T-helper 2 cell (primary cell): ENCODE results near the gene IL21R.
A peak's percentile ranks its signal among the peaks of the same experiment; 100 is the strongest.
"Not testable (repeated sequence)": the region's sequence is repeated elsewhere in the genome, so short reads cannot be mapped to it uniquely, and the experiment has no call there.

Experiments
- DNase-seq, 5 experiments: peaks; one replicate each; pipeline versions ENCODE4 v3.0.0 to v3.0.0-alpha.2; 2012 to 2022

Gene IL21R

DNA sequence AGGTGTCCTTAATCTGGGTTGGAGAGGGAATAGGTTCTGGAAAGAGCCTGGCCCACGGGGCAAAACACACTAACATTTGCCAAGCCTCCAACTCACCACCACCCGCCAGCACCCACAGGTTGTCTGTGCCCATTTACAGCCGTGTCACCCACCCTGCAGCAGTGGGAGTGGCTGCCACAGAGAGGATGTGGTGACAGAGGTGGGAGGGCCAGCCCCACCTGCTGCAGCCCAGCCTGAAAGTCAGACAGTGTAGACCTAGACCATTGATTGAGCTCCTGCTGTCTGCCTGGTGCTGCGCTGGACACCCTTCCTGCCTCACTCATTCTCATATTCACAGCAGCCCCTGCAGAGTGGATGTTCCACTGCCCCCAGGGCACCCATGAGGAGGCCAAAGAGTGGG, 44.7 kb downstream of the IL21R start:
- peak; percentile 23 to 96 (median 74) for DNase-seq

DNA sequence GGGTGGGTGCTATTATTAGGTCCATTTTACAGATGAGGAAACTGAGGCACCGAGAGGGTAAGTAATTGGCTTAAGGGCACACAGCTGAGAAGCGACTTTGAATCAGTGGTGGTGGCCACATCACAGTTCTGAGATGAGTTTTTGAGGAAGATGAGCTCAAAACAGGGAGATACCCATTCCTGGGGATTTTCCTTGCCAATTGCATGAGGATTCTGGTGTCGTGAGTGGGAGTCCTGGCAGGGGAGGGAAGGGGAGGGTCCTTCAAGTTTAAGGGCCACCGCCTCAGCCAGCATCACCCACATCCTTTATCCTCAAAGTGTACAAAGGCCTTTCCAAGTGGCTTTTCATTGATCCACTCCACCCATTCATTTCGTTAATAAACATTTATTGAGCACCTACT, 45.3 kb downstream of the IL21R start:
- no peak for DNase-seq

DNA sequence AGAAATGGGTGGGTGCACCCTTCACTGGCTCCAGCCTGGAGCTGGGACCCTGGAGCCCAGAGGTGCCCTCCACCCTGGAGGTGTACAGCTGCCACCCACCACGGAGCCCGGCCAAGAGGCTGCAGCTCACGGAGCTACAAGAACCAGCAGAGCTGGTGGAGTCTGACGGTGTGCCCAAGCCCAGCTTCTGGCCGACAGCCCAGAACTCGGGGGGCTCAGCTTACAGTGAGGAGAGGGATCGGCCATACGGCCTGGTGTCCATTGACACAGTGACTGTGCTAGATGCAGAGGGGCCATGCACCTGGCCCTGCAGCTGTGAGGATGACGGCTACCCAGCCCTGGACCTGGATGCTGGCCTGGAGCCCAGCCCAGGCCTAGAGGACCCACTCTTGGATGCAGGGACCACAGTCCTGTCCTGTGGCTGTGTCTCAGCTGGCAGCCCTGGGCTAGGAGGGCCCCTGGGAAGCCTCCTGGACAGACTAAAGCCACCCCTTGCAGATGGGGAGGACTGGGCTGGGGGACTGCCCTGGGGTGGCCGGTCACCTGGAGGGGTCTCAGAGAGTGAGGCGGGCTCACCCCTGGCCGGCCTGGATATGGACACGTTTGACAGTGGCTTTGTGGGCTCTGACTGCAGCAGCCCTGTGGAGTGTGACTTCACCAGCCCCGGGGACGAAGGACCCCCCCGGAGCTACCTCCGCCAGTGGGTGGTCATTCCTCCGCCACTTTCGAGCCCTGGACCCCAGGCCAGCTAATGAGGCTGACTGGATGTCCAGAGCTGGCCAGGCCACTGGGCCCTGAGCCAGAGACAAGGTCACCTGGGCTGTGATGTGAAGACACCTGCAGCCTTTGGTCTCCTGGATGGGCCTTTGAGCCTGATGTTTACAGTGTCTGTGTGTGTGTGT, 46.8 kb downstream of the IL21R start:
- no peak for DNase-seq

DNA sequence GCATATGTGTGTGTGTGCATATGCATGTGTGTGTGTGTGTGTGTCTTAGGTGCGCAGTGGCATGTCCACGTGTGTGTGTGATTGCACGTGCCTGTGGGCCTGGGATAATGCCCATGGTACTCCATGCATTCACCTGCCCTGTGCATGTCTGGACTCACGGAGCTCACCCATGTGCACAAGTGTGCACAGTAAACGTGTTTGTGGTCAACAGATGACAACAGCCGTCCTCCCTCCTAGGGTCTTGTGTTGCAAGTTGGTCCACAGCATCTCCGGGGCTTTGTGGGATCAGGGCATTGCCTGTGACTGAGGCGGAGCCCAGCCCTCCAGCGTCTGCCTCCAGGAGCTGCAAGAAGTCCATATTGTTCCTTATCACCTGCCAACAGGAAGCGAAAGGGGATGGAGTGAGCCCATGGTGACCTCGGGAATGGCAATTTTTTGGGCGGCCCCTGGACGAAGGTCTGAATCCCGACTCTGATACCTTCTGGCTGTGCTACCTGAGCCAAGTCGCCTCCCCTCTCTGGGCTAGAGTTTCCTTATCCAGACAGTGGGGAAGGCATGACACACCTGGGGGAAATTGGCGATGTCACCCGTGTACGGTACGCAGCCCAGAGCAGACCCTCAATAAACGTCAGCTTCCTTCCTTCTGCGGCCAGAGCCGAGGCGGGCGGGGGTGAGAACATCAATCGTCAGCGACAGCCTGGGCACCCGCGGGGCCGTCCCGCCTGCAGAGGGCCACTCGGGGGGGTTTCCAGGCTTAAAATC, 47.6 kb downstream of the IL21R start:
- peak; percentile 33 to 98 (median 58) for DNase-seq

DNA sequence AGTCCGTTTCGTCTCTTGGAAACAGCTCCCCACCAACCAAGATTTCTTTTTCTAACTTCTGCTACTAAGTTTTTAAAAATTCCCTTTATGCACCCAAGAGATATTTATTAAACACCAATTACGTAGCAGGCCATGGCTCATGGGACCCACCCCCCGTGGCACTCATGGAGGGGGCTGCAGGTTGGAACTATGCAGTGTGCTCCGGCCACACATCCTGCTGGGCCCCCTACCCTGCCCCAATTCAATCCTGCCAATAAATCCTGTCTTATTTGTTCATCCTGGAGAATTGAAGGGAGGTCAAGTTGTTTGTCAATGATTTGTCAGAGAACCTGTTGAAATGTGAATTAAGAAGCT, 48.2 kb downstream of the IL21R start:
- DNase-seq: no peak

DNA sequence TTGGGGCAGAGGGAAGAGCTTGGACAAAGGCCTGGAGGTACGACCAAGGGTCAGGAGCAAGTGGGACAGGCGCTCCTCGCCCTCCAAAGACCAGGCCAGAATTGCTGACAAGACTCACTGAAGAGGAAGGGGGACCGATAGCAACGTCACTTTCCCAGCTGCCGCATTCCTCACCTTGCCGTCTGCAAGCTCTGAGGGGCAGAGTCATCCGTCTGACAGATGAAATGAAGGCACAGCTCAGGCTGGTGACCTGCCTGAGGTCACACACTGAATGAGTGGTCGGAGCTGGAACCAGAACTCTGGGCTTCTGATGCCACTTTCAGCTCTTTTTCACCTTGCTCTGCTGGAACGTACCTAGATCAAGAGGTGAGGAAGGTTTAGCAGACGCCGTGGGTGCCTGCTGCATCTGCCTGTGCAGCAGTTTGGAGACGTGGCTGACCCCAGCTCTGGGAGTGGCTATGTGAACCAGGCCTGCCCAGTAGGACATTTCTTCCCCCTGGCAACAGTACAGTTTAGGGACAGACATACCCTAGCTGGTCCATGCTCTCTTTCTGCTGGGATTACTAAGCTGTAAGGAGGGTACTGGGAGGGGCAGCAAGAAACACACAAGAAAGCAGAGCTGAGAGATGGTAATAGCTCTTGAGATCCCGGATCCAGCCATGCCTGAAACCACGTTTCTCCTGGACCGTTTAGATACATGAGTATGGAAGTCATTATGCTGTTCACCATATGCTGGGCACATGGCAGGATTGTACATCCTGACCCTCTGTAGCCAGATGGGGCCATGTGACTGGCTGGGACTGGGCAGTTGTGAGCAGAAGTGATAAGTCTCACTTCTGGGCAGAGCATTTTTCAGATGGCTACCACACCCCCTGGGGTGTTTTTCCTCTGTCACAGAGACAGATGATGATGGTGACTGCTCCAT, 50.9 kb downstream of the IL21R start:
- DNase-seq: no peak

DNA sequence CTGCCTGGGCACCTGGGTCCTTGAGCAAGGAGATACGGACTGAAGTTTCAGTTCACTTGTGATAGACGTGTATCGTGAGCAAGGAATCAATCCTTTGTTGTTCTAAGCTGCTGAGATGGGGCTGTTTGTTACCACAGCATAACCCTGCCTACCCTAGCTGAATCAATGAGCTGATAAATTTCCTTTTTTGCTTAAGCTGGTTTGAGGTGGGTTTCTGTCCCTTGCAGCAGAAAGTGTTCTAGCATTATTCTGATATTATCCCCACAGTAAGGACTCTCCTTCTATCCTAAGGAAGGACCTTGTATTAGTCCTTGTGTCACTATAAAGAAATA, 51.5 kb downstream of the IL21R start:
- no peak for DNase-seq

DNA sequence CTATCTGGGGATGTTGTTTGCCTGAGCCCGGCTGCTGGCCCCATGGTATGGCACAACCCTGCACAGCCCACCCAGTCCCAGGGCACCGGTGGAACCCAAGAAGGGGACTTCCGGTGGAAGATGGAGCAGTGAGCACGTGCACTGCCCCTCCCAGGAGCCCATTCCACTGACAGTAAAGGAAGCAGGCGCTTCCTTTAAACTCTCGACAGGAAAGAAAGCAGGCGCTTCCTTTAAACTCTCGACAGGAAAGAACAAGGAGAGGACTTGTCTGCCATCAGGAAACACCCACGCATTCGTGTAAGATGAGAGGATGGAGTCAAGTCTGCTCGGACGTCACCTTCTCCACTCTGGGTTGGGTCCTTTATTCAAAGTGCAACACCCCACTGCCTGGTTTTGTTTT, 53.7 kb downstream of the IL21R start:
- DNase-seq: peak in 1 of 5 experiments; percentile 30

DNA sequence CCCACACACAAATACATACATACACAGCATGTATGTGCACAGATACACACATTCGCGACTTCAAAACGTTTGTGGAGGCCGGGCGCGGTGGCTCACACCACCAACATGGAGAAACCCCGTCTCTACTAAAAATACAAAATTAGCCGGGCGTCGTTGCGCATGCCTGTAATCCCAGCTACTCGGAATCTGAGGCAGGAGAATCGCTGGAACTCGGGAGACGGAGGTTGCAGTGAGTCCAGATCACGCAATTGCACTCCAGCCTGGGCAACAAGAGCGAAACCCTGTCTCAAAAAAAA, 55.6 kb downstream of the IL21R start:
- not testable (repeated sequence) for DNase-seq

DNA sequence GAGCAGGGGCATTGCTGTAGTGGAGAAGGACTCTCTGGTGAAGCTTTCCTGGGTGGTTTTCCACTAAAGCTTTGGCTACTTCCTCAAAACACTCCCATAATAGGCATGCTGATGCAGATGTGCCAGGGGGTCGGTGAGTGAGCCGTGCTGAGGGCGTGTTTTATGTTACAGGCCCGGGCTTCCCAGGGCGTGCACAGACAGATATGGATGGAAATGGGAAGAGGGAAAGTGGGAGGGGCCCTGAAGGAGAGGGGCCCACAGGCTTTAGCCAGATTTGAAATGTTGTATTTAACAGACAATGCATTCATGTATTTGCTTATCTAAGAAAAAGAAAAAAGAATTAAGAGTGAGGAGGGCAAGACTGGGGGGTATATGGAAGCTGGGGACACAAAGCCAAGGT, 56.3 kb downstream of the IL21R start:
- DNase-seq: no peak

DNA sequence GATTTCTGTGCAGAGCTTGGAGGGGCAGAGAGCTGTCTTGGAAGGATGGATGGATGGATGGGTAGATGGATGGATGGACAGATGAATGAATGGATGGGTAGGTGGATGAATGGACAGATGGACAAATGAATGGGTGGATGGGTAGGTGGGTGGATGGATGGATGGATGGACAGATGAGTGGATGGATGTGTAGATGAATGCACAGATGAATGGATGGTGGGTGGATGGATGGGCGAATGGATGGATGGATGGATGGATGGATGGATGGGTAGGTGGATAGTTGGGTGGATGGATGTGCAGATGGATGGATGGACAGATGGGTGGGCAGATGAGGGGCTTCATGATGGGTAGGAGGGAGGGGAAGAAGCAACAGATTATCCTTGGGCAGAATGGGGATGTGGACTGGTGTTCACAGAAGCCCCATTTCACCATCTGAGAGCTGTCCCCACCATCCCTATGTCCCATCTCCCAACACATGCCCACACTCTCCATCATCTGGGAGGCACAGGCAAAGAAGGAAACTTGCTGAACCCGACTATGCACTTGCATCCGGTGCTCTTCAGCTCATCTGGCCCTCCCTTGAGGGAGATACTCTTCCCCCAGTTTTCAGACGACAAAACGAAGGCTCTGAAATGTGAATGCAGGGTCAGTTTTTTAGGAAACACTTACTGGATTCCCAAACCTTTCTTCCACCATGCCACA, 57.2 kb downstream of the IL21R start:
- no peak for DNase-seq

DNA sequence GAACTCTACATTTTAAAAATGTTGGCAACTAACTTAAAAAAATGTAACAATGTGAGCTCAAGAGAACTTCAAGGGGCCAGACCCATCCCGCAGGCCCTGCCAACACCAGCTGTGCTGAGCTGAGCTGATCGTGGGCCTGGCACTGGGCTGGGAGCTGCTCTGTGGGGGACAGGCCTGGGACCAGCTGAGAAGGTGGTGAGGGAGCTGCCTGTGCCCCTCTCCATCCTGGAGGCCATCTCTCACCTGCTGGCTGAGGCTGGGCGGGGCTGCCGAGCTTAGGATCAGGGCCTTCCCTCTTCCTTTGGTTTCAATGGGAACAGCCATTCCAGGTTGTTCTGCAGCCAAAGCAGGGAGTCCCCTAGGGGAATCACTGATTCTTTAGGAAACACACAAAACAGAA, 58.2 kb downstream of the IL21R start:
- no peak for DNase-seq

DNA sequence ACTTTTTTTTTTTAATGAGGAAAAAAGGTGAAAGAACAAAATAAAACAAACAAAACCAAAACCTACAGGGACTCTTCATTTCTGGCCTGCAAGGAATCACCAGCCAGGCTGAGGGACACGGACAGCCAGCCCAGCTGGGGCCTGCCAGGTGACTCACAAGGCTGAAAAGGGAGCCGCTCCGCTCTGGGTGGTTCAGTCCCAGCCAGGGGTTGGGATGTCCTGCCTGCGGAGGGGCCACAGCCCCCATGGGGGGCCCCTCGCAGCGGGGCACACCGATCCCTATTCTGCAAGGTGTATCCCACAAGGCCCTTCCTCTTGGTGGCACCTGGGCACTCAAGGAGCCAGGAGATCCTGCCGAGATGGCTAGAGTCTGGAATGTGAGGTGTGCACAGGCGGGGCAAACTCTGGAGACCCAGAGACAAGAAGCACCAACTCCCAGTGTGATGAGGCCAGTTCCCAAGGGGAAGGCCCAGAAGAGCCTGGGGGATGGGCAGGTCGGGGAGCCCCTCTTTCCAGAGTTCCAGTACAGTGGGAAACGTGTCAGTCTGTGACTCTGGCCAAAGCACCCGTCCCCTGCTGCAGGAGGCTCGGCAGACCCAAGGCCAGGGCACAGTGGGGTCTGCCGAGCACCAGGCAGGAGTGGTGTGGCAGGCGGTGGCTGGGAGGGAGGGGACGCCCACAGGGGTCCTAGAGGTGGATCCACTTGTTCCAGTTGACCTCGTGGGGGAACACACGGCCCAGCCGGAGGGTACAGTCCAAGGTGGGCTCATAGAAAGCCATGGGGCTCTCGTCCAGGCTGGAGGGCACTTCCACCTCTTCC, 58.9 kb downstream of the IL21R start:
- DNase-seq: no peak

DNA sequence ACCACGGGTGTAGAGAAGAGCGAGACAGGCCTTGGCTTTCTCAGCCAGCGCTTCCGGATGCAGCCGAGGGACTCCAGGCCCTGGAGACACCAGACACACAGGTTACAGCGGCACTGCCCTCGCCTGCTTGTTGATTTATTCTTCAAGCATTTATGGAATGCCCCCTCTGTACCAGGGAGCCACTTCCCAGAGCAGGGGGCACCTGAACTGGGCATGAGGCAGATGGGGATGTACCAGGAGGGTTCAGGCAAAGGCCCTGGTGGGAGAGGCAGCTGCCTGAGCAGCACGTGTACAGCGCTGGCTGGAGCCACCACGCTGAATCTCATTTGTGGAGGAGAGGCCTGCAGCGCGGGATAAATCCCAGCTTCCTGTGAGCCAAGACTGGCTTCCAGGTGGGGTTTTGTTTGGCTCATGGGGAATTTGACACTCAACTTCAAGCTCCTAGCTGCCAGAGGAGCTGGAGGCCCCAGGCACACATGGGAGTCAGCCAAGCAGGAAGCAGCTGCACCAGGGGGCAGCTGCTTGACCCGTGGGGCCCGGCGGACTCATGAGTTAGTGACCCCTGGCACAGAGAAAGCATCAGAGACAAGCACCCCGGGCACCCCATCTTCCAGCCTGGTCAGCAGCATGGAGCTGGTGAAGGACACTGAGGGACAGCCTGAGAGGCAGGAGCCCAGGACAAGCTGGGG, 59.7 kb downstream of the IL21R start:
- DNase-seq: no peak

DNA sequence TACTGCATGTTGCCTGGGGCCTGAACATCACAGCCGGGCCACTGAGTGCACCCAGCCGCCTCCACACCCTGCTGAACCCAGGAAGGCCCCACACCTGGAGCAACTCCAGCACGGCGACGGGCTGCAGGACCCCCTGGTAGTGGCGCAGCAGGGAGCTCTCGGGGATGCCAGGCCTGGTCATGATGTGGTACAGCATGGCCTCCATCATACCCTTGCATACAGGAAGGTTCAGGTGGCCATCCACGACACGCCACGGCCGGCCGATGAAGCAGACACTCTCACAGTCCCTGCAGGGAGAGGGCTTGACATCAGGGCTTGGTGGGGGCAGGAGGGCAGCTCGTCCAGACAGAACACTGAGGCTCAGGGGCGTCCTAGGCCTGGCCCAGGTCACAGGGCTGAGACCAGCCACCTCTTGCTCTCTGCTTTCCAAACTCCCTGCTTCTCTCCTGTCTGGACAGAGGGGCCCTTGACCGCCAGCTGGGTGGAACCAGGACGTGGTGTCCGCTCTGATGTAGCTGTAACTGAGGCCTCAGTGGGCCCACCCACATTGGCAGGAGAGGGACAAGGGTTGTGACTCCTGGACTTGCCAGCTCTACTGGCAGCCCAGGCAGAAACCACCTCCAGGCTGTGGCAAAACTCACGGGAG, 60.3 kb downstream of the IL21R start:
- no peak for DNase-seq

DNA sequence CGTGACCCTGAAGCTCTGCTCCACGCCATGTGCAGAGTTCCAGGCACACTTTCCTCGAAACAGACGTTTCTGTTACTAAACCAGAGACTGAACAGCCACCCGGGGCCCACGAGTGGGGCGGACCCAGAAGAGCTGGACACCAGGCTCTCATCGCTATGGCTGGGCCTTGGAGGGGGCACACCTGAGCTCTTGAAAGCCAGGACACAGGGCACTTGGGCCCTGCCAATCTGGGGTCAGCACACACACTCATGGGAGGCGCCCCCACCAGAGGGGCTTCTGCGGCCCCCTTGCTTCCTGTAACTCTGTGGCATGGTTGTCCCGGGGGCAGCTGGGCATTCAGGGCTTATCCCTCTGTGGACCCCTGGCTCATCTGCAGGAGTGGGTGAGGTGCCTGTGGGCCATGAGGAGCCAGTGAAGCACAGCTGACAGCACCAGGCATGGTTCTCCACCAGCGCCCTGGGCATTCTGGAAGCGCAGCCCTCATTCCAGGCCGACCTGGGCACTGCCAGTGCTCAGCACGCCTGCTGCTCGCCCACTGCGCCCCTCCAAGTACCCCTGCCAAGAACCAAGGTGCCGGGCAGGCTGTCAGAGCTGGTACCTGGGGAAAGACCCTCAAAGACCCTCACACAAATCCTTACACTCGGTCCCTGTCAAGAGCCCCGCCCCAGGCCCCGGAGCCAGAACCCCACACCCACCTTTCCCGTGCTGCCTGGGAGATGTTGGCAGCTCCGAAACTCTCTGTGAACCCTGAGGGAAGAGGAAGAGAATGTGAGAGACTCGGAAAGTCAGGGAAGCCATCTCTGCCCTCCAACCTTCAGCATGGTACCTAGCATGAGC, 61.1 kb downstream of the IL21R start:
- no peak for DNase-seq

DNA sequence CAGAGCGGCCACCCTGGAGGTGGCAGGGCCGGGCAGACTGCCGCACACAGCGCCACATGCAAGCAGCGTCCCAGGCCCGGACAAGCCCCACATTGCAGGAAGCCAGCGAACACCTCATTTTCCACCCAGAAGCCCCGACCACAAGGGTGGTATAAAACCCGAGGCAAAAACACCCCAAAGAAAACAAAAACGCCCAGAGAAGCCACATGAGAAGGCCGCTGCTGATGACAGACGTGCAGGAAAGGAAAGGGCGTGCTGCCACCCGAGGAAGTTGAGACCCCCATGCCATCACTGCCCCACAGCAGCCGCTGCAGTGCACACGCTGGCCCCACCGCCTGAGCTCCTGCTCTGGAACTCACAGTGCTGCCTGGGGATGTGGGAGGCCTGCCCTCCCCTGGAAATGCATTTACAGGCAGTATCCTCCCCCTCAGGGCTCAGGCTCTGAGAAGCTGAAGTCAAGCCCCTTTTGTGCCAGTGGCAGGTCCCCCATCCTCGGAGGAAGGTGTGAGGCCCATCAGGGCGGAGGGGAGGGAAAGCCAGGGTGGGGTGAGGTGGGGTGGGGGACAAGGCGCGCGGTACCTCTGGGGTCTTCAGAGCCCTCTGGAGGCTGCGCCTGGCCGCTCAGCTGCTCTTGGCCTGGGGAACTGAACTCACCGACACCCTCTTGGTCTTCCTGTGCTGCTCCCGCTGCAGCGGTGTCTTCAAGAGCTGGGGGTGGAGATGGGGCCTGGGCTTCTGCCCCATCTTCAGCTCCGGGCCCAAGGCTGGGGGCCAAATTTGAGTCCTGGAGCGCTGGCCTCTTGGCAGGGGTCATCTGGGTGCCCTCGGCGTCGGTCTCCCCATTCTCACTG, 62.0 kb downstream of the IL21R start:
- peak in 3 of 5 experiments; percentile 15 to 90 (median 59) for DNase-seq

DNA sequence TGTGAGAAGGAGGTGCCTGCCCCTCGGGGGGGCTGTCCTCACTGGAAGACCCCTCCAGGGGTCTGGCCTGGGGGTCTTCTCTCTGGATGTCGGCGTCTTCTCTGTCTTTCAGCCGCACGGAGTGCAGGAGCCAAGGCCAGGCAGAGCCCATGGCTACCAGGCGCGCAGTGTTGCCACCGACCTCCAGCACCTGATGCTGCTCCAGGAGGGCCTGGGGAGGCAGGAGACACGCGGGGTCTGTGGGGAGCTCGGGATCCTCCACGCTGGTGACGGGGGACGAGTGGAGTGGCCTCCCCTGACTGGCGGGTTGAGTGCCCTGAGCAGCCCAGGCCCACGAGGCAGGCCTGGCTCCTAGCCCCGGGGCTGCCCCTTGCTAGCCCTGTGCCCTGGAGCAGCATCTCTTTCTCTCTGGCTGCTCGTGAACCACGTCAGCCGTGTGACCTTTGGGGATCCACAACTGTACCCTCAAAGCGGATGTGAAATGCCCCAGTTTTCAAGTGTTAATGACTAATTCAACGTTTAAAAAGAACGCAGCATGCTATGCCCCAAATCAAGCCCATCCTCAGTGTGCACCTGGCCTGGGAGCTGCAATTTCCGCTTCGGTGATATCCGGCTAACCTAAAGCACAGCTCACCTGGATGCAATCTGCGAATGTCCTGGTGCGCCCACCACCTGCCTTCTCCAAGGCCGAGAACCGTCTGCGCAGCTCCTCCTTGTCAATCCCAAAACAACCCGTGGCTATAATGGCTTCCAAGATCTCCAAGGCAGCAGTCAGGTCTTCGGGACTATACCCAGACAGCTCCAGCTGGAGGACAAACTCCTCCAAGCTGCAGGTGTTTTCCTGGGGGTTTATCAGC, 62.9 kb downstream of the IL21R start:
- DNase-seq: peak in 1 of 5 experiments; percentile 82
